HepG2 (cell line): Measurements from ENCODE around the gene IZUMO4. TPM values are rescaled to one million over a fixed set of nuclear protein-coding genes. Genes with fewer than 3 reads are reported as not detected.

Experiments
- FOXC1 ChIP-seq: sonication (generic); formaldehyde crosslinking; IDR thresholded peaks from 2 replicates; pipeline ENCODE4 v1.8.0; 2022; ENCODE audit warnings: mild to moderate bottlenecking, missing genetic modification reagents, borderline replicate concordance
- HOXA5 ChIP-seq: sonication (generic); formaldehyde crosslinking; IDR thresholded peaks from 2 replicates; pipeline ENCODE4 v1.4.0; 2020; ENCODE audit warnings: missing genetic modification reagents
- HOXA9 ChIP-seq: sonication (generic); formaldehyde crosslinking; IDR thresholded peaks from 2 replicates; pipeline ENCODE4 v1.8.1; 2022; ENCODE audit warnings: missing genetic modification reagents, mild to moderate bottlenecking, moderate library complexity, borderline replicate concordance
- KDM2A ChIP-seq: sonication (generic); formaldehyde crosslinking; IDR thresholded peaks from 2 replicates; pipeline ENCODE4 v1.4.0; 2020; ENCODE audit warnings: low read depth, missing genetic modification reagents, borderline replicate concordance
- NBN ChIP-seq: fragments of 450-650 bp; conservative IDR thresholded peaks from 2 replicates; pipeline ENCODE4 v1.6.1; 2017
- POLR2A ChIP-seq, 2 experiments: IDR thresholded peaks; 2 replicates each; pipeline ENCODE4 v1.6.1; 2011; ENCODE audit warnings: low read depth in 2 of 2, low read length in 2 of 2, mild to moderate bottlenecking in 1 of 2, moderate library complexity in 1 of 2; ENCODE audit not compliant: insufficient read depth in 1 of 2
- SUZ12 ChIP-seq: fragments of 150-350 bp; IDR thresholded peaks from 2 replicates; pipeline ENCODE4 v1.6.1; 2014; ENCODE audit warnings: low read depth, low read length
- ZBTB38 ChIP-seq: sonication (generic); formaldehyde crosslinking; IDR thresholded peaks from 2 replicates; pipeline ENCODE4 v1.5.1; 2020; ENCODE audit warnings: mild to moderate bottlenecking, missing genetic modification reagents
- ZNF260 ChIP-seq: sonication (generic); formaldehyde crosslinking; IDR thresholded peaks from 2 replicates; pipeline ENCODE4 v1.4.0; 2020; ENCODE audit warnings: missing genetic modification reagents, low read depth, mild to moderate bottlenecking, borderline replicate concordance
- ZNF333 ChIP-seq: sonication (generic); formaldehyde crosslinking; IDR thresholded peaks from 2 replicates; pipeline ENCODE4 v1.4.0; 2020; ENCODE audit warnings: mild to moderate bottlenecking, missing genetic modification reagents, borderline replicate concordance
- ZNF670 ChIP-seq: sonication (generic); formaldehyde crosslinking; IDR thresholded peaks from 2 replicates; pipeline ENCODE4 v1.8.0; 2022; ENCODE audit warnings: mild to moderate bottlenecking, missing genetic modification reagents, borderline replicate concordance
- ZNF747 ChIP-seq: sonication (generic); formaldehyde crosslinking; IDR thresholded peaks from 2 replicates; pipeline ENCODE4 v1.8.1; 2023; ENCODE audit warnings: missing genetic modification reagents, mild to moderate bottlenecking, borderline replicate concordance
- ZNF761 ChIP-seq: sonication (generic); formaldehyde crosslinking; conservative IDR thresholded peaks from 2 replicates; pipeline ENCODE4 v1.4.0; 2020; ENCODE audit warnings: mild to moderate bottlenecking, missing genetic modification reagents
- polyA plus RNA-seq, 8 experiments: library from polyadenylated mRNA; depleted of rRNA in 3 of 8; stranded (reverse) in 7 of 8; unstranded in 1 of 8; fragments of >200 nt; fragmentation: Illumina TruSeq in 4 of 8; extraction: Trizol in 4 of 8; gene quantifications; 2 replicates each; pipeline versions ENCODE4 v1.2.1 to v1.2.3, GENCODE V29; 2011 to 2016; ENCODE audit warnings: low read depth in 4 of 8, missing spikeins in 1 of 8, mixed read lengths in 1 of 8; ENCODE audit not compliant: insufficient read depth in 1 of 8
- total RNA-seq, 5 experiments: library from RNA; depleted of rRNA; stranded (reverse); fragments of >200 nt; fragmentation: Illumina TruSeq; extraction: Trizol; gene quantifications; 2 replicates each; pipeline ENCODE4 v1.2.3, GENCODE V29; 2016; ENCODE audit warnings: low read depth in 1 of 5
- TF ChIP-seq, protein P1 (sequence below): sonication (generic); formaldehyde crosslinking; conservative IDR thresholded peaks from 2 replicates; pipeline ENCODE4 v1.4.0; 2020; ENCODE audit warnings: missing genetic modification reagents
- TF ChIP-seq, protein P2 (sequence below): sonication (generic); formaldehyde crosslinking; IDR thresholded peaks from 2 replicates; pipeline ENCODE4 v1.9.0; 2021; ENCODE audit warnings: mild to moderate bottlenecking, missing genetic modification reagents
- TF ChIP-seq, protein P3 (sequence below): sonication (generic); formaldehyde crosslinking; IDR thresholded peaks from 2 replicates; pipeline ENCODE4 v1.8.1; 2023; ENCODE audit warnings: mild to moderate bottlenecking, missing genetic modification reagents
- TF ChIP-seq, protein P4 (sequence below): sonication (generic); formaldehyde crosslinking; IDR thresholded peaks from 2 replicates; pipeline ENCODE4 v1.4.0; 2020; ENCODE audit warnings: mild to moderate bottlenecking, missing genetic modification reagents

Gene IZUMO4
- total and polyA plus RNA-seq, 2 of the 13 experiments (the other 11 are each of a cell fraction or from before 2014, with no cell fraction given): 0.77 to 3.9 TPM

DNA sequence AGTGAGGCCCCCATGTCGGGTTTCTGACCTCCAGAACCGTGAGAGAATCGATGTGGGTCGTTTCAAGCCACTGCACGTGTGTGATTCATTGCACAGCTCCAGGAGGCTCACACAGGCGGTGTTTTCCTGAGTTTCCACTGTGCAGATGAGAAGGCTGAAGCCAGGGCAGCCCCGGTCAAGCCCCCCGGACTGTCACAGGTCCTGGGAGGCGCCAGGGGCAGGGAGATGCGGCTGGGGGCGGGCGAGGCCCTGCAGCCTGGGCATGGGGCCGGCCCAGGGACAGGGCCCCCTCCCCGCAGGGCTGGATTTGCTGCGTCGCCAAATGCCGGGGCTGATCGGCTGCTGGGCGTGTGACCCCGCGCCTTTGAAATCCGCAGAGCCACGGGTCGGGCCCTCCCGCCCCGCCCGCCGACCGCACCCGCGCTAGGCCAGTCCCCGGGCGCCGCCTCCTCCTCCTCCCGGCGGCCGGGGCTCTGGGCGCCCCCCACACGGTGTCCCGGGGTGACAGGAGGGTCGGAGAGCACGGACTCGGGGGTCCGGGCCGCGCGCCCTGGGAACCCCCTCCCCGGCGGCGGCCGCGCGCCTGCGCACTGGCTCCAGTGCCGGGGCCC, 35.7 kb upstream of the IZUMO4 start (continued):
- TF ChIP-seq, protein P1, sequence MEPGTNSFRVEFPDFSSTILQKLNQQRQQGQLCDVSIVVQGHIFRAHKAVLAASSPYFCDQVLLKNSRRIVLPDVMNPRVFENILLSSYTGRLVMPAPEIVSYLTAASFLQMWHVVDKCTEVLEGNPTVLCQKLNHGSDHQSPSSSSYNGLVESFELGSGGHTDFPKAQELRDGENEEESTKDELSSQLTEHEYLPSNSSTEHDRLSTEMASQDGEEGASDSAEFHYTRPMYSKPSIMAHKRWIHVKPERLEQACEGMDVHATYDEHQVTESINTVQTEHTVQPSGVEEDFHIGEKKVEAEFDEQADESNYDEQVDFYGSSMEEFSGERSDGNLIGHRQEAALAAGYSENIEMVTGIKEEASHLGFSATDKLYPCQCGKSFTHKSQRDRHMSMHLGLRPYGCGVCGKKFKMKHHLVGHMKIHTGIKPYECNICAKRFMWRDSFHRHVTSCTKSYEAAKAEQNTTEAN (CRISPR knock-in tag): 0 out of 2 replicates have a peak, but pooled peaks have one; percentile 15
- TF ChIP-seq SUZ12: no peak
- TF ChIP-seq, protein P2, sequence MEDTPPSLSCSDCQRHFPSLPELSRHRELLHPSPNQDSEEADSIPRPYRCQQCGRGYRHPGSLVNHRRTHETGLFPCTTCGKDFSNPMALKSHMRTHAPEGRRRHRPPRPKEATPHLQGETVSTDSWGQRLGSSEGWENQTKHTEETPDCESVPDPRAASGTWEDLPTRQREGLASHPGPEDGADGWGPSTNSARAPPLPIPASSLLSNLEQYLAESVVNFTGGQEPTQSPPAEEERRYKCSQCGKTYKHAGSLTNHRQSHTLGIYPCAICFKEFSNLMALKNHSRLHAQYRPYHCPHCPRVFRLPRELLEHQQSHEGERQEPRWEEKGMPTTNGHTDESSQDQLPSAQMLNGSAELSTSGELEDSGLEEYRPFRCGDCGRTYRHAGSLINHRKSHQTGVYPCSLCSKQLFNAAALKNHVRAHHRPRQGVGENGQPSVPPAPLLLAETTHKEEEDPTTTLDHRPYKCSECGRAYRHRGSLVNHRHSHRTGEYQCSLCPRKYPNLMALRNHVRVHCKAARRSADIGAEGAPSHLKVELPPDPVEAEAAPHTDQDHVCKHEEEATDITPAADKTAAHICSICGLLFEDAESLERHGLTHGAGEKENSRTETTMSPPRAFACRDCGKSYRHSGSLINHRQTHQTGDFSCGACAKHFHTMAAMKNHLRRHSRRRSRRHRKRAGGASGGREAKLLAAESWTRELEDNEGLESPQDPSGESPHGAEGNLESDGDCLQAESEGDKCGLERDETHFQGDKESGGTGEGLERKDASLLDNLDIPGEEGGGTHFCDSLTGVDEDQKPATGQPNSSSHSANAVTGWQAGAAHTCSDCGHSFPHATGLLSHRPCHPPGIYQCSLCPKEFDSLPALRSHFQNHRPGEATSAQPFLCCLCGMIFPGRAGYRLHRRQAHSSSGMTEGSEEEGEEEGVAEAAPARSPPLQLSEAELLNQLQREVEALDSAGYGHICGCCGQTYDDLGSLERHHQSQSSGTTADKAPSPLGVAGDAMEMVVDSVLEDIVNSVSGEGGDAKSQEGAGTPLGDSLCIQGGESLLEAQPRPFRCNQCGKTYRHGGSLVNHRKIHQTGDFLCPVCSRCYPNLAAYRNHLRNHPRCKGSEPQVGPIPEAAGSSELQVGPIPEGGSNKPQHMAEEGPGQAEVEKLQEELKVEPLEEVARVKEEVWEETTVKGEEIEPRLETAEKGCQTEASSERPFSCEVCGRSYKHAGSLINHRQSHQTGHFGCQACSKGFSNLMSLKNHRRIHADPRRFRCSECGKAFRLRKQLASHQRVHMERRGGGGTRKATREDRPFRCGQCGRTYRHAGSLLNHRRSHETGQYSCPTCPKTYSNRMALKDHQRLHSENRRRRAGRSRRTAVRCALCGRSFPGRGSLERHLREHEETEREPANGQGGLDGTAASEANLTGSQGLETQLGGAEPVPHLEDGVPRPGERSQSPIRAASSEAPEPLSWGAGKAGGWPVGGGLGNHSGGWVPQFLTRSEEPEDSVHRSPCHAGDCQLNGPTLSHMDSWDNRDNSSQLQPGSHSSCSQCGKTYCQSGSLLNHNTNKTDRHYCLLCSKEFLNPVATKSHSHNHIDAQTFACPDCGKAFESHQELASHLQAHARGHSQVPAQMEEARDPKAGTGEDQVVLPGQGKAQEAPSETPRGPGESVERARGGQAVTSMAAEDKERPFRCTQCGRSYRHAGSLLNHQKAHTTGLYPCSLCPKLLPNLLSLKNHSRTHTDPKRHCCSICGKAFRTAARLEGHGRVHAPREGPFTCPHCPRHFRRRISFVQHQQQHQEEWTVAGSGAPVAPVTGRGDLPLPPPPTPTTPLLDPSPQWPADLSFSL (CRISPR knock-in tag): no peak
- TF ChIP-seq, protein P3, sequence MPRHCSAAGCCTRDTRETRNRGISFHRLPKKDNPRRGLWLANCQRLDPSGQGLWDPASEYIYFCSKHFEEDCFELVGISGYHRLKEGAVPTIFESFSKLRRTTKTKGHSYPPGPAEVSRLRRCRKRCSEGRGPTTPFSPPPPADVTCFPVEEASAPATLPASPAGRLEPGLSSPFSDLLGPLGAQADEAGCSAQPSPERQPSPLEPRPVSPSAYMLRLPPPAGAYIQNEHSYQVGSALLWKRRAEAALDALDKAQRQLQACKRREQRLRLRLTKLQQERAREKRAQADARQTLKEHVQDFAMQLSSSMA (CRISPR knock-in tag): no peak
- TF ChIP-seq HOXA5 (CRISPR knock-in tag): no peak
- no peak for TF ChIP-seq NBN
- no peak for TF ChIP-seq HOXA9 (CRISPR knock-in tag)
- TF ChIP-seq ZNF761 (CRISPR knock-in tag): no peak; the same call in none of the 2 replicates
- no peak for TF ChIP-seq ZNF260 (CRISPR knock-in tag)
- TF ChIP-seq ZNF747 (CRISPR knock-in tag): no peak
- TF ChIP-seq, protein P4, sequence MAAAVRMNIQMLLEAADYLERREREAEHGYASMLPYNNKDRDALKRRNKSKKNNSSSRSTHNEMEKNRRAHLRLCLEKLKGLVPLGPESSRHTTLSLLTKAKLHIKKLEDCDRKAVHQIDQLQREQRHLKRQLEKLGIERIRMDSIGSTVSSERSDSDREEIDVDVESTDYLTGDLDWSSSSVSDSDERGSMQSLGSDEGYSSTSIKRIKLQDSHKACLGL (CRISPR knock-in tag): peak; percentile 69
- peak; percentile 44 to 75; a peak in 3 of 4 replicates for TF ChIP-seq POLR2A (IDR thresholded peaks at IDR 0.05; ENCODE audit: insufficient read depth in 1 of 2, low read depth in 2 of 2, low read length in 2 of 2)
- no peak for TF ChIP-seq ZBTB38 (CRISPR knock-in tag)
- no peak for TF ChIP-seq ZNF670 (CRISPR knock-in tag)
- no peak; the same call in 1 of the 2 replicates for TF ChIP-seq KDM2A (CRISPR knock-in tag)
- TF ChIP-seq ZNF333 (CRISPR knock-in tag): no peak
- TF ChIP-seq FOXC1 (CRISPR knock-in tag): peak; percentile 47
